ENCODE results near the gene FAM124A. TPM values are rescaled to one million over a fixed set of nuclear protein-coding genes. Genes with fewer than 3 reads are reported as not detected.

The FAM124A gene
- total RNA-seq, 2 donors from 2014 or later, result 49.7 to 56.6 TPM

DNA sequence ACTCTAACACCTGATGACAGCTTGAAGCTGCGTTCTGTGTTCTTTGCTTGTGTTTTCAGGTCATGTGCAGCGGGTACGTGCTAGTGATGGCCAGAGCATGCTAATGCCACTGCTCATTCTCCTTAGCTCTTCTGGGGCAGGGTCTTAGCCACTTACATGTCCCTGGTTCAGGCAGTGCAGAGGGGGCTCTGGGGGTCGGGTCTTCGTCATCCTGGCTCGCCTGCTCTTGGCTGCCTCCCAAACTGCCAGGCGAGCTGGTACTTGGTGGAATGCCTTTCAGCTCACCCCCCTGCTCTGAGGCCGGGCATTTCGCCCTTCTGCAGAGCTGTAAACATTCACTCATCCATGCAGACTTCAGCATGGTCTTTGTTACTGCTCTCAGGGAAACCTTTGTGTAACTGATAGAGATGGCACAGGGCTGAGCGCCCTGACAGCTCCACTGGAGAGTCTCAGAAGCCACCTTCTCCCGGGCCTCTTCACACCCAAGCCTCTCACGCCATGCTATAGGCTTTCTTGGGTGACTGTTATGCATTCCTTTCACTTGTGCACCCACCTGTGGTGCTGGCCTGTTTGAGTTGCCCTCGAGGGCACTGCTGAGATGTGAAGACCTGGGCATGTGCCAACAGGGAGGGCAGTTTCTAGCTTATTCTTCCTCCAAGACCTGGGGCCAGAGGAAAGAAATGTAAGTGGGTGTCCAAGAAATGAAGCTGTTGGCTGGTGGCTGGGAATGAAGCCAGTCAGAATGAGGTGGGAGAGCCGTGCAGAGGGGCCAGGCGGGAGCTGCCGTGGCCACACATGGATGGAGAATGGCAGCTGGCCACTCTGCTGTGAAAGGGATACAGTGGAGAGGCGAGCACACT, 24.4 kb downstream of the FAM124A start:
- DNase-seq, result peak; percentile 48

GRCh38 chr13:51249255-51249654, 27.1 kb downstream of the FAM124A start:
- Mint-ChIP-seq H3K36me3 (ENCODE audit: low read depth) (peaks cover 42% of the 10 kb centered on the region), H3K27me3 (ENCODE audit: insufficient read depth) (peaks cover 2% of the 10 kb centered on the region), H3K27ac (no peak overlapping the region), H3K4me3 (no peak overlapping the region), H3K4me1 (peaks cover 26% of the 10 kb centered on the region), H3K9me3 (no peaks in the 10 kb centered on the region)
- Histone ChIP-seq H3K36me3 (ENCODE audit: control insufficient read depth, insufficient read depth, low read length) (peaks cover 96% of the 10 kb centered on the region), H3K27me3 (ENCODE audit: control insufficient read depth, insufficient read depth, low read length, poor library complexity, severe bottlenecking) (no peaks in the 10 kb centered on the region), H3K4me3 (ENCODE audit: low read length) (no peak overlapping the region), H3K4me1 (ENCODE audit: control insufficient read depth, insufficient read depth, low read length) (peaks cover 3% of the 10 kb centered on the region), H3K9me3 (ENCODE audit: control insufficient read depth, low read length) (no peaks in the 10 kb centered on the region), H3K27ac (ENCODE audit: low read depth, low read length) (no peak overlapping the region), H3K9ac (ENCODE audit: extremely low read depth, low read length, poor library complexity, severe bottlenecking) (no peak overlapping the region)
- DNase-seq, result no peak
- WGBS, 2 experiments (ENCODE audit: insufficient coverage in 1 of 2, insufficient read length in 1 of 2), result 100% methylated on average over 1 of the region's 1 CpG; no CpG with 5 or more reads in 1 of the 2 experiments
- TF ChIP-seq, protein P1, sequence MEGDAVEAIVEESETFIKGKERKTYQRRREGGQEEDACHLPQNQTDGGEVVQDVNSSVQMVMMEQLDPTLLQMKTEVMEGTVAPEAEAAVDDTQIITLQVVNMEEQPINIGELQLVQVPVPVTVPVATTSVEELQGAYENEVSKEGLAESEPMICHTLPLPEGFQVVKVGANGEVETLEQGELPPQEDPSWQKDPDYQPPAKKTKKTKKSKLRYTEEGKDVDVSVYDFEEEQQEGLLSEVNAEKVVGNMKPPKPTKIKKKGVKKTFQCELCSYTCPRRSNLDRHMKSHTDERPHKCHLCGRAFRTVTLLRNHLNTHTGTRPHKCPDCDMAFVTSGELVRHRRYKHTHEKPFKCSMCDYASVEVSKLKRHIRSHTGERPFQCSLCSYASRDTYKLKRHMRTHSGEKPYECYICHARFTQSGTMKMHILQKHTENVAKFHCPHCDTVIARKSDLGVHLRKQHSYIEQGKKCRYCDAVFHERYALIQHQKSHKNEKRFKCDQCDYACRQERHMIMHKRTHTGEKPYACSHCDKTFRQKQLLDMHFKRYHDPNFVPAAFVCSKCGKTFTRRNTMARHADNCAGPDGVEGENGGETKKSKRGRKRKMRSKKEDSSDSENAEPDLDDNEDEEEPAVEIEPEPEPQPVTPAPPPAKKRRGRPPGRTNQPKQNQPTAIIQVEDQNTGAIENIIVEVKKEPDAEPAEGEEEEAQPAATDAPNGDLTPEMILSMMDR (conservative IDR thresholded peaks at IDR 0.05), result no peak

More for the DNA sequence above, 24.4 kb downstream of the FAM124A start:
- Mint-ChIP-seq H3K9me3 (no peaks in the 10 kb centered on the region), H3K36me3 (ENCODE audit: low read depth) (peaks cover 36% of the 10 kb centered on the region), H3K27ac (no peak overlapping the region), H3K4me1 (peaks cover 31% of the 10 kb centered on the region), H3K4me3 (no peak overlapping the region), H3K27me3 (ENCODE audit: insufficient read depth) (peaks cover 2% of the 10 kb centered on the region)
- Histone ChIP-seq H3K4me1 (ENCODE audit: control insufficient read depth, insufficient read depth, low read length) (no peaks in the 10 kb centered on the region), H3K27ac (ENCODE audit: low read depth, low read length) (no peak overlapping the region), H3K4me3 (ENCODE audit: low read length) (no peak overlapping the region), H3K9ac (ENCODE audit: extremely low read depth, low read length, poor library complexity, severe bottlenecking) (no peak overlapping the region), H3K36me3 (ENCODE audit: control insufficient read depth, insufficient read depth, low read length) (peaks cover 97% of the 10 kb centered on the region), H3K27me3 (ENCODE audit: control insufficient read depth, insufficient read depth, low read length, poor library complexity, severe bottlenecking) (no peaks in the 10 kb centered on the region), H3K9me3 (ENCODE audit: control insufficient read depth, low read length) (no peaks in the 10 kb centered on the region)
- TF ChIP-seq, protein P1 (conservative IDR thresholded peaks at IDR 0.05), result no peak
- WGBS, 2 experiments (ENCODE audit: insufficient coverage in 1 of 2, insufficient read length in 1 of 2), result 91% methylated on average over 11 to 17 of the region's 17 CpGs

- no peak overlapping the region for H3K9ac ChIP-seq (ENCODE audit: extremely low read depth, low read length, poor library complexity, severe bottlenecking)
- no peak overlapping the region for H3K4me3 Mint-ChIP-seq
- peak; percentile 39 for DNase-seq
- H3K4me1 ChIP-seq (ENCODE audit: control insufficient read depth, insufficient read depth, low read length), result peaks cover 6% of the 10 kb centered on the region
- H3K36me3 Mint-ChIP-seq (ENCODE audit: low read depth), result peaks cover 37% of the 10 kb centered on the region
- H3K27ac ChIP-seq (ENCODE audit: low read depth, low read length), result no peak overlapping the region
- H3K9me3 Mint-ChIP-seq, result no peaks in the 10 kb centered on the region
- peak overlapping the region; percentile 18 for H3K27ac Mint-ChIP-seq
- no peaks in the 10 kb centered on the region for H3K27me3 ChIP-seq (ENCODE audit: control insufficient read depth, insufficient read depth, low read length, poor library complexity, severe bottlenecking)
- H3K4me3 ChIP-seq (ENCODE audit: low read length), result no peak overlapping the region
- peaks cover 2% of the 10 kb centered on the region for H3K27me3 Mint-ChIP-seq (ENCODE audit: insufficient read depth)
- WGBS, 2 experiments (ENCODE audit: insufficient coverage in 1 of 2, insufficient read length in 1 of 2), result 94 to 98% methylated on average over 4 of the region's 4 CpGs
- TF ChIP-seq, protein P1 (conservative IDR thresholded peaks at IDR 0.05), result peak; percentile 79
- H3K9me3 ChIP-seq (ENCODE audit: control insufficient read depth, low read length), result no peaks in the 10 kb centered on the region
- peaks cover 32% of the 10 kb centered on the region for H3K4me1 Mint-ChIP-seq
- peaks cover 95% of the 10 kb centered on the region for H3K36me3 ChIP-seq (ENCODE audit: control insufficient read depth, insufficient read depth, low read length)
Measured at GRCh38 chr13:51249770-51250741, 27.9 kb downstream of the FAM124A start.

Measured in endodermal cell (in vitro differentiated cells).